Sigmoid colon (tissue), 7 donors: ENCODE results near the gene TMEM44. TPM values are rescaled to one million over a fixed set of nuclear protein-coding genes. Genes with fewer than 3 reads are reported as not detected.
A peak's percentile ranks its signal among the peaks of the same experiment; 100 is the strongest.

ENCODE experiments used
- DNase-seq: peaks from one replicate; pipeline ENCODE4 v3.0.0-alpha.2; 2019
- H3K27ac ChIP-seq, 4 donors: fragments of 200-600 bp; sonication (generic); one replicate each; pipeline ENCODE4 v1.5.1; 2016 to 2019; ENCODE audit warnings: mild to moderate bottlenecking in 1 of 4
- H3K27me3 ChIP-seq, 3 donors: fragments of 200-600 bp; sonication (generic); one replicate each; pipeline ENCODE4 v1.5.1; 2019; ENCODE audit warnings: mild to moderate bottlenecking in 1 of 3
- H3K36me3 ChIP-seq, 4 donors: fragments of 200-600 bp; sonication (generic); one replicate each; pipeline ENCODE4 v1.5.1; 2016 to 2019
- H3K4me1 ChIP-seq, 4 donors: fragments of 200-600 bp; sonication (generic); one replicate each; pipeline ENCODE4 v1.5.1; 2017 to 2019
- H3K4me3 ChIP-seq, 4 donors: fragments of 200-600 bp; sonication (generic); one replicate each; pipeline ENCODE4 v1.5.1; 2017 to 2019; ENCODE audit warnings: mild to moderate bottlenecking in 2 of 4, moderate library complexity in 1 of 4
- H3K9me3 ChIP-seq, 4 donors: fragments of 200-600 bp in 3 of 4; sonication (generic) in 3 of 4; one replicate each; pipeline versions ENCODE4 v1.5.1 to v1.6.1; 2013 to 2019
- CTCF ChIP-seq, 4 experiments: fragments of 450-650 bp in 3 of 4; fragments of 200-600 bp in 1 of 4; IDR thresholded peaks; one replicate each; pipeline ENCODE4 v1.5.1; 2016 to 2019; ENCODE audit warnings: antibody characterized with exemption in 4 of 4, mild to moderate bottlenecking in 3 of 4, moderate library complexity in 2 of 4
- EP300 ChIP-seq, 4 donors: sonication (generic); formaldehyde crosslinking; IDR thresholded peaks; one replicate each; pipeline ENCODE4 v1.6.1; 2017; ENCODE audit warnings: antibody characterized with exemption in 4 of 4
- POLR2A ChIP-seq, 2 donors: fragments of 450-650 bp; IDR thresholded peaks; one replicate each; pipeline ENCODE4 v1.6.1; 2016; ENCODE audit warnings: antibody characterized with exemption in 2 of 2, mild to moderate bottlenecking in 2 of 2, moderate library complexity in 2 of 2
- POLR2AphosphoS5 ChIP-seq, 4 donors: sonication (generic); formaldehyde crosslinking; IDR thresholded peaks; one replicate each; pipeline ENCODE4 v1.6.1; 2017; ENCODE audit warnings: antibody characterized with exemption in 4 of 4
- WGBS, 2 donors: extraction: QIAGEN DNeasy Blood & Tissue Kit; methylation state at CpG; one replicate each; pipeline ENCODE4 v1.1.7; 2013; 5-methylcytosine and 5-hydroxymethylcytosine counted together
- intact Hi-C: fragments of 100-400 bp; cut with DNase I; formaldehyde crosslinking; loops from one replicate; pipeline ENCODE4 v1.15.1; 2023
- polyA plus RNA-seq, 3 donors: library from polyadenylated mRNA; stranded (reverse); fragments of 200-250 nt; gene quantifications; one replicate each; pipeline ENCODE4 v1.2.3, GENCODE V29; 2013
- total RNA-seq, 4 donors: library from RNA; depleted of rRNA; stranded (reverse); fragments of >200 nt; gene quantifications; one replicate each; pipeline ENCODE4 v1.1.0, GENCODE V29; 2016
- donor health status: healthy with polysubstance abuse.
- donor health status: Bipolar disorder and iron deficiency.
- donor health status: healthy.

TMEM44 gene
- total and polyA plus RNA-seq, 7 donors = 2.0 to 25.8 (median 11.9) TPM

GRCh38 chr3:194671900-194672808 lies 38.9 kb upstream of the TMEM44 start, which contains the start of gene LSG1:
TSS of gene LSG1 (minus strand) at chr3:194672191. CDS start at chr3:194672162, 29 bp downstream.
- Histone ChIP-seq H3K27ac (peak within 1 kb of the TSS; percentile 84 to 90 (median 86)), H3K9me3 (no peaks in the 10 kb centered on the region), H3K36me3 (peaks cover 0 to 23% (median 4%) of the 10 kb centered on the region in 4 donors), H3K4me1 (peaks cover 0 to 23% (median 20%) of the 10 kb centered on the region in 4 donors), H3K4me3 (peak within 1 kb of the TSS; percentile 65 to 88 (median 79)), H3K27me3 (no peaks in the 10 kb centered on the region)
- TF ChIP-seq POLR2AphosphoS5 (IDR thresholded peaks at IDR 0.05) (peak; percentile 33 to 80 (median 70)), EP300 (IDR thresholded peaks at IDR 0.05) (peak in 2 of 4 donors; percentile 2 to 18), CTCF (IDR thresholded peaks at IDR 0.05) (no peak), POLR2A (IDR thresholded peaks at IDR 0.05) (peak in 1 of 2 donors; percentile 31)
- WGBS, 2 donors = 0 to 1% methylated on average over 57 of the region's 57 CpGs
- peak; percentile 96 for DNase-seq
- intact Hi-C loops = loop anchor here (5.0 kb wide), 1 partner anchor 850 kb away; no protein-coding TSS in a partner anchor

GRCh38 chr3:194671511-194671899 lies 38.3 kb upstream of the TMEM44 start:
- intact Hi-C loops = loop anchor here (5.0 kb wide), 1 partner anchor 851 kb away; no protein-coding TSS in a partner anchor
- Histone ChIP-seq H3K27me3 (no peaks in the 10 kb centered on the region), H3K4me3 (peak overlapping the region; percentile 65 to 88 (median 79)), H3K4me1 (peaks cover 0 to 23% (median 20%) of the 10 kb centered on the region in 4 donors), H3K27ac (peak overlapping the region; percentile 84 to 90 (median 86)), H3K9me3 (no peaks in the 10 kb centered on the region), H3K36me3 (peaks cover 0 to 29% (median 4%) of the 10 kb centered on the region in 4 donors)
- 0% methylated on average over 5 of the region's 5 CpGs for WGBS, 2 donors
- DNase-seq = no peak
- TF ChIP-seq EP300 (IDR thresholded peaks at IDR 0.05) = no peak
- peak in 3 of 4 experiments; percentile 36 to 48 (median 37) for TF ChIP-seq CTCF (IDR thresholded peaks at IDR 0.05)
- no peak for TF ChIP-seq POLR2A (IDR thresholded peaks at IDR 0.05)
- no peak for TF ChIP-seq POLR2AphosphoS5 (IDR thresholded peaks at IDR 0.05)

- Histone ChIP-seq H3K4me3 (no peak overlapping the region), H3K27ac (no peak overlapping the region), H3K4me1 (peaks cover 0 to 17% (median 15%) of the 10 kb centered on the region in 4 donors), H3K9me3 (no peaks in the 10 kb centered on the region), H3K36me3 (peaks cover 5 to 67% (median 23%) of the 10 kb centered on the region in 4 donors), H3K27me3 (no peaks in the 10 kb centered on the region)
- TF ChIP-seq POLR2A (IDR thresholded peaks at IDR 0.05) (no peak), EP300 (IDR thresholded peaks at IDR 0.05) (no peak), CTCF (IDR thresholded peaks at IDR 0.05) (no peak), POLR2AphosphoS5 (IDR thresholded peaks at IDR 0.05) (no peak)
- intact Hi-C loops = no loop called here
- DNase-seq = no peak
- 81 to 91% methylated on average over 7 of the region's 7 CpGs for WGBS, 2 donors
Measured at GRCh38 chr3:194667363-194667762, 34.1 kb upstream of the TMEM44 start.

- TF ChIP-seq POLR2AphosphoS5 (IDR thresholded peaks at IDR 0.05) (no peak), POLR2A (IDR thresholded peaks at IDR 0.05) (no peak)
- DNase-seq = no peak
- intact Hi-C loops = no loop called here
- Histone ChIP-seq H3K27ac (no peak overlapping the region), H3K4me1 (peaks cover 0 to under 1% (median 0%) of the 10 kb centered on the region in 4 donors), H3K9me3 (no peaks in the 10 kb centered on the region), H3K36me3 (peaks cover 5 to 90% (median 26%) of the 10 kb centered on the region in 4 donors), H3K27me3 (no peaks in the 10 kb centered on the region), H3K4me3 (no peak overlapping the region)
- 91 to 94% methylated on average over 7 of the region's 7 CpGs for WGBS, 2 donors
Measured at GRCh38 chr3:194664857-194665256, 31.6 kb upstream of the TMEM44 start.

- TF ChIP-seq POLR2AphosphoS5 (IDR thresholded peaks at IDR 0.05) = no peak
- no peak for TF ChIP-seq EP300 (IDR thresholded peaks at IDR 0.05)
- no peak for TF ChIP-seq CTCF (IDR thresholded peaks at IDR 0.05)
- TF ChIP-seq POLR2A (IDR thresholded peaks at IDR 0.05) = no peak
- H3K36me3 ChIP-seq = peaks cover 5 to 96% (median 39%) of the 10 kb centered on the region in 4 donors
- H3K27ac ChIP-seq = no peak overlapping the region
Measured at GRCh38 chr3:194661946-194662345, 28.7 kb upstream of the TMEM44 start.

More at GRCh38 chr3:194661946-194662345, 28.7 kb upstream of the TMEM44 start:
- Histone ChIP-seq H3K27me3 (no peaks in the 10 kb centered on the region), H3K4me3 (no peak overlapping the region), H3K4me1 (no peaks in the 10 kb centered on the region), H3K9me3 (no peaks in the 10 kb centered on the region)
- DNase-seq = no peak
- WGBS, 2 donors = 78 to 83% methylated on average over 6 of the region's 6 CpGs
- intact Hi-C loops = no loop called here
